Measurements from ENCODE around the gene IL1RAP.

Gene IL1RAP

DNA sequence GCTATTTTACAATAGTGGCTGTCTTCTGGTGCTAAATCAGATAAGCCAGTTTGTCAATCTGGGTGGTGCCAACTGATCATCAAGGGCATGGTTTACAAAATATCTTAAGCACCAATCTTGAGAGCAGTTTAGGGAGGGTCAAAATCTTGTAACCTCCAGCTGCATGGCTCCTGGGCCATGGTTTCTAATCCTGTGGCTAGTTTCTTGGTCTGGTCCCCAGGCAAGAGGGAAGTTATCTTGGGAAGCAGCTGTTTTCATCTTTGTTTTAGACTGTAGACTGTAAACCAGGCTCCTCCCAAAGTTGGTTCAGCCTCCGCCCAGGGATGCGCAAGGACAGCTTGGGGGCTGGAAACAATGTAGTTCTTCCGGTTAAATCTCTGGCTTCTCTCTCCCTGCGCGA lies 166.8 kb downstream of the IL1RAP start:
- no peak for DNase-seq

DNA sequence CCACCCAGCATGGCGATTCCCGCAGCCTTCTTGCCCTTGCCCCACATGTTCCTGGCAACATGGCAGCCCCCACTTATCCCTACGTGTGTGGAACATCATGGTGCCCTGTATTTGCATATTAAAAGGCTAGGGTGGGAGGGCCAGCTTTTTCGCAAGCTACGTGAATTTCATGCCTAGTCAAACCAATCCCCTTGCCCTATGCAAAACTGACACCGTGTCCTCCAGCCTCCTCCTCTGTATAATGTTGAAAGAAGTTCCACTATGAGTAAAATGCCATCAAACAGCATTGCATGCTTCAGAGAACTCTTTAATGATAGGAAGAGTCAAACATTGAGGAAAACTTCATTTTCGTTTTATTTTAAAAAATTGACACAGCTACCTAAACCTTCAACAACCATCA lies 170.9 kb downstream of the IL1RAP start:
- DNase-seq, result no peak

DNA sequence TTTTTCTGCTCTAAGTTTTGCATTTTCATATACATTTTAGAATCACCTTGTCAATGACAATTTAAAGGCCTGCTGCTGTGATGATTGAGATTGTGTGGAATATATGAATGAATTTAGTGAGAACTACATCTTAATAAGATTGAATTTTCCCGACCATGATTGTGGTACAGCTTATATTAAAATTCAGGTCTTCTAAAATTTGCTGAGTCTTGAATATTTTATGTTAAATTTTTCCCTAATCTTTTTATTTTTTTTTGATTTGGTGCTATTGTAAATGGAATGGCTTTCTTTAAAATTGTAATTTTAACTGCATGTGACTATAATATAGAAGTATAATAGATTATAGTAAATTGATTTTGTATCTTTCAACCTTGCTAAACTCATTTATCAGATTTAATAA lies 172.1 kb downstream of the IL1RAP start:
- DNase-seq, result no peak

DNA sequence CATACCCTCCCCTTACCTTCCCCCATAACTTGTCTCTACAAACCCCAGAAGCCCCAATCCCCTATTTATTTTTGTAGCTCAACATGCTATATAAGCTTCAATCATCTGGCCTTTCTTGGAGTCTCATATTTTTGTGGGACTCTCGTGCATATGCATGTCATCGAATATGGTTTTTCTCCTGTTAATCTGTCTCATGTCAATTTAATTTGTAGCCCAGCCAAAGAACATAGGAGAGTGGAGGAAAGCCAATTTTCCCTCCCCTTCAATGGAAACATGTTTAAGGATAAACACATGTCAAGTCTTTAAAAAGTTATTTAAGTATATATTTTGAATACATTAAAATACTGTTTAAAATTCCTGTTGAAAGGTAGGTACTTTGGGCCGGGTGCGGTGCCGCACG lies 176.4 kb downstream of the IL1RAP start:
- DNase-seq, result no peak

- no peak for DNase-seq
Observed at GRCh38 chr3:190692256-190692655, 178.4 kb downstream of the IL1RAP start.

DNA sequence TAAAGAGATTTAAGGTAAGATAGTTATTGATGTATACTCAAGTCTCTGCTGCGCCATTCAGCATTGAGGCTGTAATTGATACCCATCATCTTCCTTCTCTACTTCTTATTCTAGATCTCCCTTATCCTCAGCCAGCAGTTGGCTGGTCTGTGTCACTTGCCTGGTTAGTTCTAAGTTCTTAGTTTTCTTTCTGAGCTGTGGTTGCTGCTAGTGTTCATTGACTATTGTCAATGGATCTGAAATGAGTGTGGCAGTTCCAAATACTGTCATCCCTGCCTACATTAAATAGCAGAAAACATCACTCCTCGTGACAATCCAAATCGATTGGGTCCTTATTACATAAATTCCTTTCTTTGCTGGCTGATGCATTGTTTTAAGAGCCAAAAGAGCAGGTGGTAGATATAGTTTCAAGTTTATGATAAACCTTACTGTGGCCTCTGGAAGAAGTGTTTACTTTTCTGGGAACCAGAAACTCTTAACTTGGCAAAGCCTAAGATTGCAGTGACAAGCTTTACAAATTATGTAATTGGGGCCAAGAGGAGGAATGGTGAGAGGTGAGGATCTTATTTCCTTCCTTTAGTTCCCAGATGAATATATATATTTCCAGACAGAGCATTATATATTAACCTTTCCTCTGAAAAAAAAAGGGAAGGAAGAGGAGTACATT lies 180.6 kb downstream of the IL1RAP start:
- DNase-seq, result no peak

- no peak for DNase-seq
Observed at GRCh38 chr3:190695225-190695624, 181.3 kb downstream of the IL1RAP start.

DNA sequence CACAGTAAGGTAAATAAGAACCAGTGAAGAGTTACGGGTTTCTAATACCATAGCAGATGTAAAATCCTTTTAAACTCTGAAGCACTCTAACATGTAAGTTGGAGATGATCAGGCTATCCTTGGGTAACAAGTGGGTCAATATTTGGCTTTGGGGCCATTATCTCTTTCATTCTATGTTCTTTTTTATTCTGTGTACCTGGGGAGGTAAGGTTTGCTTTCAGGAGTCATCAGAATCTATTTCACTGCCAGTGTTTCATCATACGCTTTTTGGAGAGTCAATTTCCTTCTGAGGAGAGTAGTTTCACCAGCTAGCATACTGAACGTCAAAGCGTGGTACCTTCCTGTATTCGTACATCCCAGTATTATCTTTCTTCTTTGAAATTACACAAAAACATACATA lies 182.1 kb downstream of the IL1RAP start:
- no peak for DNase-seq

- no peak for DNase-seq
Observed at GRCh38 chr3:190696777-190697501, 183.1 kb downstream of the IL1RAP start.

DNA sequence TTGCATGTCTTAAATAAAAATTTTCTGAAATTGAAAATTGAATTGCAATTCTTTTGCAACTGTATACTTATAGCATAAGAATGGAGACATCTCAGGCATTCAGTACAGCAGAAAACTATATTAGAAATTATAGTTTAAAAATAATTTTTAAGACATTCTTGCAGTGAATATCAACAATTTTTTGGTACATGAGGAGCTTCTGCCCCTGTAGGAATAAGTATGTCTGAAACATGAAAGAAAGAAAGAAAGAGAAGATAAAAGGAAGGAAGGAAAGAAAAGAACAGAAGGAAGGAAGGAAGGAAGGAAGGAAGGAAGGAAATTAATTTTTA lies 183.6 kb downstream of the IL1RAP start:
- DNase-seq, result no peak

DNA sequence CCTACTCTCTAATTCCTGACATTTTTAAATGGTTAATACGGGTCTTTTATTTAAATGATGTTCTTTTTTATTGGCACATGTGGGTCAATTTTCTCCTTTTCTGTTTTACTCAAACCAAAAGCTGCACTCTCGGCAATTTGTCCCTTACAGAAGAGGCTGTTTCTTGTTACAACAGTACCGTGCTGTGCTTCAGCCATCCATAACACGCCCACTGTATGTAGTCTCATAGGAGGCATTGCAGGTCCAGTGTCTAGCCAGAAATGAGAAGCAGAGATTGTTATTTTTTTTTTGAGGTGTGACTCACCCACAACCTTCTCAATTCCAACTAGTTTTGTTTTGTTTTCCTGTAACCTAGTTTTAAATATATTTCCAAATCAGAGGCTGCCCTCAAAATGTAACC lies 184.0 kb downstream of the IL1RAP start:
- no peak for DNase-seq

- no peak for DNase-seq
Observed at GRCh38 chr3:190699776-190700175, 185.9 kb downstream of the IL1RAP start.

DNA sequence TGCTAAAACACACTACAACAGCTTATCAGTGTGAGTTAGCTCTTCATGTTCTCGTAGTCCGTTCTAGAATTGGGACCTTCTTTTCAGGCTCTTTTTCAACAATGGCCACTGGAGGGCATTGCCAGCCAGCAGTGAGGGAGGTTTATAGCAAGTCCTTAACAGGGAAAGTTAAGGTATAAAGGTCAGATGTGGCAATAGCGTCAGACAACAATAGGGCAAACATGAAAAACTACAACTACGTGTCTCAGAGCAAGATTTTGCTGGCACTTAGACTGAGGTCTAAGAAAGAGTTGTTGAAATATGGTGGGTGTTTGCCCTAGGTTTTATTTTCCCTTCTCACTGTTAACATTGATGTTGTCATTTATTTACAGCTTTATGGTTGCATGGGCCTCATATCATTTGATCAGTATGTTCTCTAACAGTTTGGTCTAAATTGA lies 187.2 kb downstream of the IL1RAP start:
- no peak for DNase-seq

DNA sequence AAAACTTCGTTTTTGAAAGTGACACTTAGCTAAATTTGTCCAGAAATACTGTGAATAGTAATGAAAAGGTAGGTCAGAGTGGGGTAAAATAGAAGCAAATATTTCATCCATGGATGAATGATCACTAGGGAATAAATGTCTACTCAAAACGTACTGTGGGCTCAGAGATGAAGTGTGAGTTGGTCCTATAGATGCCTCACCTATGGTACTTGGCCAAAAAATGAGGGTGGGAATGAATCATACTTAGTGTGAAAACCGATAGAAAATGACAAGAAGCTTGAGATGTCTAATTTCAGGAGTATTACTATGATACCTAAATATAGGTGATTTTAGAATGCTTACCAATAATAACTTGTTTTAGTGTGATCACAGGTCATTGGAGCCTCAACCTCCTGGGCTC lies 192.7 kb downstream of the IL1RAP start:
- no peak for DNase-seq

Data from CD4-positive, alpha-beta T cell treated with Interleukin-1 beta for 1 hour (primary cell).